CD14-positive monocyte (primary cell): ENCODE data around the gene WDR64. TPM values are rescaled to one million over a fixed set of nuclear protein-coding genes. Genes with fewer than 3 reads are reported as not detected.

Experiments used
- DNase-seq, 3 donors: peaks; one replicate each; pipeline ENCODE4 v3.0.0-alpha.2; 2011 to 2022
- H2AFZ ChIP-seq: 2 replicates; pipeline ENCODE4 v1.6.0; 2012; ENCODE audit warnings: mild to moderate bottlenecking, low read depth, low read length, inconsistent platforms; ENCODE audit not compliant: insufficient read depth, poor library complexity, severe bottlenecking
- H3K27ac ChIP-seq, 2 donors: 1 replicate in 1 of 2; 2 replicates in 1 of 2; pipeline ENCODE4 v1.5.1; 2012 to 2013; ENCODE audit warnings: low read length in 2 of 2, control low read depth in 1 of 2, inconsistent platforms in 1 of 2, low read depth in 1 of 2, mild to moderate bottlenecking in 1 of 2
- H3K27me3 ChIP-seq, 2 donors: one replicate each; pipeline versions ENCODE4 v1.6.0 to v1.6.1; 2011 to 2013; ENCODE audit warnings: low read length in 2 of 2; ENCODE audit not compliant: control insufficient read depth in 2 of 2, insufficient read depth in 2 of 2
- H3K36me3 ChIP-seq, 2 donors: replicated peaks in 1 of 2; 1 replicate in 1 of 2; 2 replicates in 1 of 2; pipeline versions ENCODE4 v1.5.1 to v1.6.1; 2012 to 2013; ENCODE audit warnings: low read length in 2 of 2, control low read depth in 1 of 2, inconsistent platforms in 1 of 2, mild to moderate bottlenecking in 1 of 2; ENCODE audit not compliant: insufficient read depth in 2 of 2, control insufficient read depth in 1 of 2
- H3K4me1 ChIP-seq, 2 donors: 1 replicate in 1 of 2; 2 replicates in 1 of 2; pipeline versions ENCODE4 v1.5.1 to v1.6.1; 2012 to 2013; ENCODE audit warnings: low read length in 2 of 2, control low read depth in 1 of 2, inconsistent platforms in 1 of 2, mild to moderate bottlenecking in 1 of 2, moderate library complexity in 1 of 2; ENCODE audit not compliant: insufficient read depth in 2 of 2, control insufficient read depth in 1 of 2
- H3K4me2 ChIP-seq: replicated peaks from 2 replicates; pipeline ENCODE3; 2012; ENCODE audit warnings: low read length, moderate library complexity, mild to moderate bottlenecking; ENCODE audit not compliant: poor library complexity, severe bottlenecking; ENCODE audit errors: extremely low read depth
- H3K4me3 ChIP-seq, 3 experiments: fragments of 200-600 bp in 1 of 3; sonication (generic) in 1 of 3; replicated peaks in 1 of 3; 1 replicate in 2 of 3; 2 replicates in 1 of 3; pipeline ENCODE4 v1.5.1; 2011 to 2013; ENCODE audit warnings: low read length in 3 of 3, mild to moderate bottlenecking in 3 of 3, control low read depth in 2 of 3, low read depth in 2 of 3, inconsistent platforms in 1 of 3, moderate library complexity in 1 of 3
- H3K79me2 ChIP-seq: 2 replicates; pipeline ENCODE4 v1.6.0; 2012; ENCODE audit warnings: mild to moderate bottlenecking, control low read depth, inconsistent platforms, low read length, moderate library complexity; ENCODE audit not compliant: insufficient read depth
- H3K9ac ChIP-seq: 2 replicates; pipeline ENCODE4 v1.6.0; 2017; ENCODE audit warnings: low read length, mild to moderate bottlenecking; ENCODE audit not compliant: insufficient read depth, poor library complexity, severe bottlenecking
- H3K9me3 ChIP-seq, 2 donors: replicated peaks in 1 of 2; 1 replicate in 1 of 2; 2 replicates in 1 of 2; pipeline versions ENCODE4 v1.5.1 to v1.6.1; 2012 to 2013; ENCODE audit warnings: low read length in 2 of 2, control low read depth in 1 of 2; ENCODE audit not compliant: control insufficient read depth in 1 of 2, insufficient read depth in 1 of 2
- H4K20me1 ChIP-seq: 2 replicates; pipeline ENCODE4 v1.6.0; 2012; ENCODE audit warnings: mild to moderate bottlenecking, low read length, control low read depth, moderate library complexity; ENCODE audit not compliant: insufficient read depth
- H3K27ac Mint-ChIP-seq, 7 donors: one replicate each; pipeline ENCODE4 v1.8.0; 2020; ENCODE audit warnings: mild to moderate bottlenecking in 7 of 7, mixed read lengths in 7 of 7, moderate library complexity in 6 of 7, inconsistent platforms in 2 of 7
- H3K27me3 Mint-ChIP-seq, 3 donors: one replicate each; pipeline ENCODE4 v1.8.0; 2021 to 2022; ENCODE audit warnings: low read depth in 3 of 3, mild to moderate bottlenecking in 3 of 3, mixed read lengths in 3 of 3, moderate library complexity in 3 of 3, inconsistent platforms in 1 of 3
- H3K36me3 Mint-ChIP-seq, 2 donors: one replicate each; pipeline ENCODE4 v1.8.0; 2020; ENCODE audit warnings: mixed read lengths in 2 of 2, inconsistent platforms in 1 of 2, mild to moderate bottlenecking in 1 of 2
- H3K4me1 Mint-ChIP-seq: one replicate; pipeline ENCODE4 v1.8.0; 2020; ENCODE audit warnings: mild to moderate bottlenecking, mixed read lengths
- H3K4me3 Mint-ChIP-seq, 2 donors: one replicate each; pipeline ENCODE4 v1.8.0; 2020; ENCODE audit warnings: mild to moderate bottlenecking in 2 of 2, mixed read lengths in 2 of 2, moderate library complexity in 1 of 2
- H3K9me3 Mint-ChIP-seq, 7 donors: one replicate each; pipeline ENCODE4 v1.8.0; 2020 to 2022; ENCODE audit warnings: mixed read lengths in 7 of 7, mild to moderate bottlenecking in 6 of 7, moderate library complexity in 6 of 7, inconsistent platforms in 2 of 7
- WGBS: methylation state at CpG from one replicate; pipeline ENCODE4 v1.1.5; 2013; ENCODE audit warnings: missing lambda C conversion rate; ENCODE audit not compliant: insufficient coverage; 5-methylcytosine and 5-hydroxymethylcytosine counted together
- intact Hi-C, 2 donors: fragments of 100-400 bp; cut with micrococcal nuclease; formaldehyde crosslinking; loops; one replicate each; pipeline versions ENCODE4 v1.15.0 to v1.15.1; 2023
- polyA plus RNA-seq, 3 donors: library from polyadenylated mRNA; depleted of rRNA in 1 of 3; unstranded in 2 of 3; stranded (reverse) in 1 of 3; fragments of 300-500 nt in 2 of 3; fragments of >200 nt in 1 of 3; fragmentation: Illumina TruSeq in 2 of 3; gene quantifications; 1 replicate in 2 of 3; 2 replicates in 1 of 3; pipeline ENCODE4 v1.2.3, GENCODE V29; 2012 to 2021
- TF ChIP-seq, protein P1 (sequence below): fragments of 200-600 bp; IDR thresholded peaks from one replicate; pipeline ENCODE4 v1.8.0; 2022; ENCODE audit warnings: antibody characterized with exemption, mild to moderate bottlenecking

The WDR64 gene
- polyA plus RNA-seq, 3 donors = not detected

GRCh38 chr1:241773991-241774390 lies 121.9 kb downstream of the WDR64 start:
- H3K79me2 ChIP-seq = no peaks in the 10 kb centered on the region
- H3K36me3 ChIP-seq = no peaks in the 10 kb centered on the region
- Mint-ChIP-seq H3K36me3 (peaks cover 0 to under 1% of the 10 kb centered on the region in 2 donors), H3K27me3 (peaks cover 0 to 15% (median 2%) of the 10 kb centered on the region in 3 donors), H3K27ac (no peak overlapping the region), H3K4me3 (no peak overlapping the region), H3K9me3 (no peaks in the 10 kb centered on the region), H3K4me1 (peaks cover 13% of the 10 kb centered on the region)
- H3K27ac ChIP-seq = no peak overlapping the region
- H4K20me1 ChIP-seq = no peaks in the 10 kb centered on the region
- no peak overlapping the region for H2AFZ ChIP-seq
- no peaks in the 10 kb centered on the region for H3K4me1 ChIP-seq
- H3K9ac ChIP-seq = no peak overlapping the region
- no peak overlapping the region for H3K4me3 ChIP-seq
- intact Hi-C loops = no loop called here
- DNase-seq = no peak
- TF ChIP-seq, protein P1, sequence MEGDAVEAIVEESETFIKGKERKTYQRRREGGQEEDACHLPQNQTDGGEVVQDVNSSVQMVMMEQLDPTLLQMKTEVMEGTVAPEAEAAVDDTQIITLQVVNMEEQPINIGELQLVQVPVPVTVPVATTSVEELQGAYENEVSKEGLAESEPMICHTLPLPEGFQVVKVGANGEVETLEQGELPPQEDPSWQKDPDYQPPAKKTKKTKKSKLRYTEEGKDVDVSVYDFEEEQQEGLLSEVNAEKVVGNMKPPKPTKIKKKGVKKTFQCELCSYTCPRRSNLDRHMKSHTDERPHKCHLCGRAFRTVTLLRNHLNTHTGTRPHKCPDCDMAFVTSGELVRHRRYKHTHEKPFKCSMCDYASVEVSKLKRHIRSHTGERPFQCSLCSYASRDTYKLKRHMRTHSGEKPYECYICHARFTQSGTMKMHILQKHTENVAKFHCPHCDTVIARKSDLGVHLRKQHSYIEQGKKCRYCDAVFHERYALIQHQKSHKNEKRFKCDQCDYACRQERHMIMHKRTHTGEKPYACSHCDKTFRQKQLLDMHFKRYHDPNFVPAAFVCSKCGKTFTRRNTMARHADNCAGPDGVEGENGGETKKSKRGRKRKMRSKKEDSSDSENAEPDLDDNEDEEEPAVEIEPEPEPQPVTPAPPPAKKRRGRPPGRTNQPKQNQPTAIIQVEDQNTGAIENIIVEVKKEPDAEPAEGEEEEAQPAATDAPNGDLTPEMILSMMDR = no peak
- no peaks in the 10 kb centered on the region for H3K9me3 ChIP-seq
- peaks cover 2 to 9% of the 10 kb centered on the region in 2 donors for H3K27me3 ChIP-seq
- no peak overlapping the region for H3K4me2 ChIP-seq
- WGBS = no CpG with 5 or more reads among the region's 4 CpGs

GRCh38 chr1:241775021-241775420 lies 122.9 kb downstream of the WDR64 start:
- Histone ChIP-seq H3K4me3 (no peak overlapping the region), H3K27ac (no peak overlapping the region), H3K27me3 (peaks cover 2 to 9% of the 10 kb centered on the region in 2 donors), H3K4me2 (no peak overlapping the region), H3K79me2 (no peaks in the 10 kb centered on the region), H3K4me1 (no peaks in the 10 kb centered on the region), H2AFZ (no peak overlapping the region), H3K9me3 (no peaks in the 10 kb centered on the region), H3K36me3 (no peaks in the 10 kb centered on the region), H3K9ac (no peak overlapping the region), H4K20me1 (no peaks in the 10 kb centered on the region)
- WGBS = 100% methylated on average over 1 of the region's 2 CpGs
- no peak for DNase-seq
- TF ChIP-seq, protein P1 = no peak
- H3K9me3 Mint-ChIP-seq = no peaks in the 10 kb centered on the region
- peaks cover 0 to 2% of the 10 kb centered on the region in 2 donors for H3K36me3 Mint-ChIP-seq
- intact Hi-C loops = no loop called here
- no peak overlapping the region for H3K27ac Mint-ChIP-seq
- peaks cover 0 to 9% (median 2%) of the 10 kb centered on the region in 3 donors for H3K27me3 Mint-ChIP-seq
- H3K4me1 Mint-ChIP-seq = peaks cover 11% of the 10 kb centered on the region
- H3K4me3 Mint-ChIP-seq = peak overlapping the region in 1 of 2 donors; percentile 0
